ENCODE results near the gene CNOT8.

GRCh38 chr5:154871734-154872133, 13.3 kb downstream of the CNOT8 start:
- no peak for TF ChIP-seq CTCF (IDR thresholded peaks at IDR 0.05)
- TF ChIP-seq EP300 (IDR thresholded peaks at IDR 0.05): no peak
- TF ChIP-seq POLR2A (IDR thresholded peaks at IDR 0.05): no peak

Data from ovary (tissue), 3 donors.